Cardiac muscle cell (in vitro differentiated cells and primary cell): ENCODE results near the gene MAPRE3. TPM values are rescaled to one million over a fixed set of nuclear protein-coding genes. Genes with fewer than 3 reads are reported as not detected.

ENCODE experiments used
- DNase-seq, 2 donors: peaks; one replicate each; pipeline versions ENCODE4 v3.0.0 to v3.0.0-alpha.2; 2010 to 2017; ENCODE audit warnings: low read depth in 1 of 2, low spot score in 1 of 2
- H3K27ac ChIP-seq: fragments of 200-600 bp; sonication (generic); 2 replicates; pipeline ENCODE4 v1.5.1; 2016
- H3K27me3 ChIP-seq: fragments of 200-600 bp; sonication (generic); 2 replicates; pipeline ENCODE4 v1.6.0; 2016; ENCODE audit warnings: control low read depth
- H3K36me3 ChIP-seq: fragments of 200-600 bp; sonication (generic); 2 replicates; pipeline ENCODE4 v1.5.1; 2016; ENCODE audit warnings: control low read depth
- H3K4me1 ChIP-seq: fragments of 200-600 bp; sonication (generic); 2 replicates; pipeline ENCODE4 v1.8.1; 2017; ENCODE audit warnings: low read depth, mild to moderate bottlenecking, mixed run types
- H3K4me3 ChIP-seq: fragments of 200-600 bp; sonication (generic); 2 replicates; pipeline ENCODE4 v1.5.1; 2016; ENCODE audit warnings: mild to moderate bottlenecking
- H3K9me3 ChIP-seq: fragments of 200-600 bp; sonication (generic); 2 replicates; pipeline ENCODE4 v1.5.1; 2017; ENCODE audit warnings: low read depth, mild to moderate bottlenecking, control low read depth
- CTCF ChIP-seq: IDR thresholded peaks from 2 replicates; pipeline ENCODE4 v1.5.1; 2012; ENCODE audit warnings: low read depth, mild to moderate bottlenecking, low read length
- polyA plus RNA-seq: library from polyadenylated mRNA; unstranded; fragments of >200 nt; fragmentation: Nextera tagmentation; extraction: Ambion mirVana; gene quantifications from 2 replicates; pipeline ENCODE4 v1.2.1, GENCODE V29; 2016
- total RNA-seq: library from RNA; depleted of rRNA; stranded (reverse); fragments of >200 nt; gene quantifications from 2 replicates; pipeline ENCODE4 v1.2.3, GENCODE V29; 2016

The MAPRE3 gene
- total and polyA plus RNA-seq, 2 experiments from 2014 or later: 143 to 212 TPM

- H3K4me3 ChIP-seq: no peak overlapping the region
- DNase-seq: no peak
- H3K27ac ChIP-seq: no peak overlapping the region
- no peaks in the 10 kb centered on the region for H3K9me3 ChIP-seq
- peak; percentile 4 for TF ChIP-seq CTCF
- peaks cover 13% of the 10 kb centered on the region for H3K4me1 ChIP-seq
- H3K36me3 ChIP-seq: peaks cover 14% of the 10 kb centered on the region
- no peaks in the 10 kb centered on the region for H3K27me3 ChIP-seq
Observed at GRCh38 chr2:27024812-27025211, 54.4 kb downstream of the MAPRE3 start.

- H3K4me3 ChIP-seq: no peak overlapping the region
- H3K27me3 ChIP-seq: no peaks in the 10 kb centered on the region
- TF ChIP-seq CTCF: no peak
- H3K9me3 ChIP-seq: no peaks in the 10 kb centered on the region
- no peak for DNase-seq
- H3K4me1 ChIP-seq: peaks cover 8% of the 10 kb centered on the region
- H3K36me3 ChIP-seq: peaks cover 14% of the 10 kb centered on the region
- H3K27ac ChIP-seq: no peak overlapping the region
Observed at GRCh38 chr2:27025281-27025800, 54.9 kb downstream of the MAPRE3 start.

GRCh38 chr2:27025861-27026851 is 55.7 kb downstream of the MAPRE3 start:
- H3K4me1 ChIP-seq: no peaks in the 10 kb centered on the region
- TF ChIP-seq CTCF: no peak
- H3K4me3 ChIP-seq: no peak overlapping the region
- H3K27me3 ChIP-seq: no peaks in the 10 kb centered on the region
- no peak for DNase-seq
- H3K36me3 ChIP-seq: peaks cover 14% of the 10 kb centered on the region
- H3K27ac ChIP-seq: no peak overlapping the region
- H3K9me3 ChIP-seq: no peaks in the 10 kb centered on the region

- Histone ChIP-seq H3K27me3 (no peaks in the 10 kb centered on the region), H3K36me3 (peaks cover 14% of the 10 kb centered on the region), H3K4me1 (no peaks in the 10 kb centered on the region), H3K27ac (no peak overlapping the region), H3K4me3 (no peak overlapping the region), H3K9me3 (no peaks in the 10 kb centered on the region)
- TF ChIP-seq CTCF: no peak
- no peak for DNase-seq
Observed at GRCh38 chr2:27027211-27027651, 56.8 kb downstream of the MAPRE3 start.

- Histone ChIP-seq H3K36me3 (peaks cover 3% of the 10 kb centered on the region), H3K9me3 (no peaks in the 10 kb centered on the region), H3K4me3 (no peak overlapping the region), H3K27ac (no peak overlapping the region), H3K4me1 (peaks cover 5% of the 10 kb centered on the region), H3K27me3 (no peaks in the 10 kb centered on the region)
- DNase-seq: no peak
- no peak for TF ChIP-seq CTCF
Observed at GRCh38 chr2:27029051-27029450, 58.6 kb downstream of the MAPRE3 start.
